Activated CD4-positive, alpha-beta T cell treated with anti-CD3 and anti-CD28 coated beads, Interleukin-10, Interleukin-2, amounts not matched to agents 100 ng/mL and 50 ng/mL, durations not matched to agents 16 hours and 8 hours (primary cell): ENCODE data around the gene NPDC1.
A peak's percentile ranks its signal among the peaks of the same experiment; 100 is the strongest.

Source experiments
- DNase-seq: peaks from one replicate; pipeline ENCODE4 v3.0.0-alpha.2; 2020

Gene NPDC1

GRCh38 chr9:137009217-137009616 lies 36.8 kb downstream of the NPDC1 start:
- DNase-seq, result no peak

- DNase-seq, result no peak
Measured at GRCh38 chr9:137008312-137008711, 37.7 kb downstream of the NPDC1 start.

- no peak for DNase-seq
Measured at GRCh38 chr9:137007816-137008270, 38.1 kb downstream of the NPDC1 start.

GRCh38 chr9:137007108-137007815 lies 38.7 kb downstream of the NPDC1 start:
- no peak for DNase-seq

GRCh38 chr9:137006116-137007003 lies 39.6 kb downstream of the NPDC1 start:
- no peak for DNase-seq

- DNase-seq, result peak; percentile 26
Measured at GRCh38 chr9:137004285-137004684, 41.7 kb downstream of the NPDC1 start.

- no peak for DNase-seq
Measured at GRCh38 chr9:137002646-137003041, 43.3 kb downstream of the NPDC1 start.

- DNase-seq, result no peak
Measured at GRCh38 chr9:137001857-137002645, 43.9 kb downstream of the NPDC1 start.

- DNase-seq, result peak; percentile 73
Measured at GRCh38 chr9:137000177-137000930, 45.6 kb downstream of the NPDC1 start.

GRCh38 chr9:136997830-136998234 lies 48.1 kb downstream of the NPDC1 start:
- peak; percentile 33 for DNase-seq

- DNase-seq, result no peak
Measured at GRCh38 chr9:136997371-136997770, 48.6 kb downstream of the NPDC1 start.

GRCh38 chr9:136996361-136997292 lies 49.4 kb downstream of the NPDC1 start, which contains the start of gene CLIC3:
CLIC3 (minus strand) TSS chr9:136996568; CDS start chr9:136996543, 25 bp downstream.
- DNase-seq, result peak; percentile 34

- DNase-seq, result no peak
Measured at GRCh38 chr9:136995772-136996311, 50.1 kb downstream of the NPDC1 start.

- no peak for DNase-seq
Measured at GRCh38 chr9:136995362-136995761, 50.6 kb downstream of the NPDC1 start.

- no peak for DNase-seq
Measured at GRCh38 chr9:136994888-136995230, 51.1 kb downstream of the NPDC1 start.

GRCh38 chr9:136994180-136994887 lies 51.6 kb downstream of the NPDC1 start:
- no peak for DNase-seq

GRCh38 chr9:136992819-136993369 lies 53.1 kb downstream of the NPDC1 start:
- DNase-seq, result no peak

GRCh38 chr9:136991993-136992818 lies 53.8 kb downstream of the NPDC1 start, which contains the start of gene PAXX:
PAXX (plus strand) TSS chr9:136992422; CDS start chr9:136992444, 22 bp downstream.
- DNase-seq, result peak; percentile 97
